ENCODE measurements around the gene IL19. TPM values are rescaled to one million over a fixed set of nuclear protein-coding genes. Genes with fewer than 3 reads are reported as not detected.
A peak's percentile ranks its signal among the peaks of the same experiment; 100 is the strongest.

The IL19 gene
- total and polyA plus RNA-seq, 9 donors = not detected

- H3K27me3 ChIP-seq = no peaks in the 10 kb centered on the region
- peaks cover 16% of the 10 kb centered on the region for H3K4me1 ChIP-seq (ENCODE audit: insufficient read depth)
- 57 to 70% (median 59%) methylated on average over 12 of the region's 12 CpGs for WGBS, 3 donors
- H3K4me3 ChIP-seq = no peak overlapping the region
- intact Hi-C loops (cut with DNase I) = loop anchor here in 1 of 4 donors (10.0 kb wide), 1 partner anchor 89 kb away; the partner anchor contains the start of gene DYRK3
- H3K36me3 ChIP-seq = no peaks in the 10 kb centered on the region
- peak in 3 of 5 donors; percentile 42 to 52 (median 50) for DNase-seq
- H3K9me3 ChIP-seq = no peaks in the 10 kb centered on the region
- no peak overlapping the region for H3K27ac ChIP-seq
- no peak for TF ChIP-seq EP300 (IDR thresholded peaks at IDR 0.05)
- TF ChIP-seq CTCF (IDR thresholded peaks at IDR 0.05) = peak in 1 of 3 donors; percentile 20
- TF ChIP-seq POLR2A (IDR thresholded peaks at IDR 0.05) = no peak
Observed at GRCh38 chr1:206723805-206724472, 46.6 kb upstream of the IL19 start.

GRCh38 chr1:206725109-206725963 is 45.2 kb upstream of the IL19 start:
- intact Hi-C loops (cut with DNase I) = loop anchor here in 1 of 4 donors (10.0 kb wide), 1 partner anchor 91 kb away; the partner anchor contains the start of gene DYRK3
- Histone ChIP-seq H3K4me3 (no peak overlapping the region), H3K27ac (no peak overlapping the region), H3K4me1 (ENCODE audit: insufficient read depth) (peaks cover 10% of the 10 kb centered on the region), H3K36me3 (no peaks in the 10 kb centered on the region), H3K27me3 (no peaks in the 10 kb centered on the region), H3K9me3 (no peaks in the 10 kb centered on the region)
- TF ChIP-seq CTCF (IDR thresholded peaks at IDR 0.05) (no peak), EP300 (IDR thresholded peaks at IDR 0.05) (no peak), POLR2A (IDR thresholded peaks at IDR 0.05) (no peak)
- WGBS, 3 donors = 75 to 80% (median 78%) methylated on average over 9 of the region's 9 CpGs
- no peak for DNase-seq

GRCh38 chr1:206727981-206728696 is 42.4 kb upstream of the IL19 start:
- Histone ChIP-seq H3K9me3 (no peaks in the 10 kb centered on the region), H3K4me1 (ENCODE audit: insufficient read depth) (peaks cover 6% of the 10 kb centered on the region), H3K4me3 (no peak overlapping the region), H3K27ac (no peak overlapping the region), H3K27me3 (no peaks in the 10 kb centered on the region), H3K36me3 (no peaks in the 10 kb centered on the region)
- DNase-seq = no peak
- no peak for TF ChIP-seq EP300 (IDR thresholded peaks at IDR 0.05)
- TF ChIP-seq CTCF (IDR thresholded peaks at IDR 0.05) = no peak
- TF ChIP-seq POLR2A (IDR thresholded peaks at IDR 0.05) = no peak
- WGBS, 3 donors = 77 to 80% (median 77%) methylated on average over 8 of the region's 8 CpGs
- intact Hi-C loops (cut with DNase I) = loop anchor here in 1 of 4 donors (10.0 kb wide), 1 partner anchor 93 kb away; the partner anchor contains the start of gene DYRK3

- Histone ChIP-seq H3K27ac (no peak overlapping the region), H3K4me3 (no peak overlapping the region), H3K36me3 (no peaks in the 10 kb centered on the region), H3K9me3 (no peaks in the 10 kb centered on the region), H3K4me1 (ENCODE audit: insufficient read depth) (peaks cover 4% of the 10 kb centered on the region), H3K27me3 (no peaks in the 10 kb centered on the region)
- DNase-seq = no peak
- WGBS, 3 donors = 87 to 89% (median 89%) methylated on average over 9 of the region's 9 CpGs
- TF ChIP-seq POLR2A (IDR thresholded peaks at IDR 0.05) (no peak), EP300 (IDR thresholded peaks at IDR 0.05) (no peak)
- intact Hi-C loops (cut with DNase I) = loop anchor here in 1 of 4 donors (10.0 kb wide), 1 partner anchor 94 kb away; the partner anchor contains the start of gene DYRK3
Observed at GRCh38 chr1:206728697-206728987, 41.9 kb upstream of the IL19 start.
